Islet of Langerhans (tissue), 1 donor: ENCODE results near the gene TCF4.

Source experiments
- FAIRE-seq: peaks from one replicate; lab custom pipeline; 2011; peaks lifted over from hg19 to GRCh38; lab: Jason Lieb, UNC

The TCF4 gene

DNA sequence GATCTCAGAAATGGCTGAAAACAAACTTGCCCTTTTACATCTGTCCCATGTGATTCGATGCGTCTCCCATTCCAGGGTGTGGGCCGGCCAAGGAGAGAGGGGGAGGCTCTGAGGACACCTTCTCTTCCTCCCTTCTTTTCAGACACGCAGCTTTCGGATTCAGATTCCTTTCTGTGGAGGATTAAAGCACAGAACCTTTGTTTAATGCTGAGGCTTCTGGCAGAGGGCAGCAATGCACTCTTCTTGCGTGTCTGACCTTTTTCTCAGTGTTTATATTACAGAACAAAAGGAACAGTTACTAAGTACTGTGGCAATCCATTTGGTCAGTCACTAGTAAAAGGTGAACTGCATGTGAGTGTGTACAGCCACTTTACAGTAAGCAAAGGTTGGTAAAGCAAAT, 359.8 kb downstream of the TCF4 start:
- FAIRE-seq = no peak

DNA sequence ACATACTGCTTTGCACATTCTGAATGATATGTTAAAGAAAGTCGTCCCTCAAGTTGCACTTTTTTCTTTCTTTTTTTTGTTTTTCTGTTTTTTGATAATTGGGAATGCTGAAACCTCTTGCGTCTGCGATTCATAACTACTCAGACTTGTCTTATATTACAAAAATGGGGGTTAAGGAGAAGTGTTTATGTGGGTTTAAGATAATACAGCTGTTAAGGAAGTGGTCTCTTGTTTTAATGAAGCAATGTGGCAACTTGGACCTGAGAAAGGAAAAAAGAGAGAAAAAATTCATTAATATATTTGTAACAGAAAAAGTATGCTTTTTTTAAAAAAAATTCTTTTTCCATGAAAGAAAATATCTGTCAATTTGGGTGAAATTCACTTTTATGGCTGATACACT, 360.2 kb downstream of the TCF4 start:
- no peak for FAIRE-seq

DNA sequence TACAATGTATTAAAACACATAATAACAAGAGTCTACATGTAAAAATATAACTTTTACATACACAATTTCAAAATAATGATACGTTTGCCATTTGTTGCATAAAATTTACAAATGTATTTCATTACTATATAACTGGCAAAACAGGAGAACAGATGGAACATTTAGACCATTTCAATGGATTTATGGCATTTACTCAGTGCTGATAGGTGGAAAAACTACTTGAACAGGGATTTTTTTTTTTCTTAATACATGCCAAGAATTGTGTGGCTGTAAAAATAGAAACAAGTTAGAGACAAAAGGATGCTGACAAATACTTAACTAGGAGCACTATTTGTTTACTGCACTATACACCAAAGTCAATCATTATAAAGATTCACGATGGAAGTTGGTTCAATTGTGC, 361.9 kb downstream of the TCF4 start:
- peak; percentile 65 for FAIRE-seq

- FAIRE-seq = no peak
These were observed 363.8 kb downstream of the TCF4 start for GRCh38 chr18:55224086-55224625.

- no peak for FAIRE-seq
These were observed 366.4 kb downstream of the TCF4 start for GRCh38 chr18:55221622-55222021.

- no peak for FAIRE-seq
These were observed 367.5 kb downstream of the TCF4 start for GRCh38 chr18:55220523-55220922.

GRCh38 chr18:55219823-55220222, 368.2 kb downstream of the TCF4 start:
- FAIRE-seq = no peak

GRCh38 chr18:55219059-55219458, 368.9 kb downstream of the TCF4 start:
- FAIRE-seq = no peak

DNA sequence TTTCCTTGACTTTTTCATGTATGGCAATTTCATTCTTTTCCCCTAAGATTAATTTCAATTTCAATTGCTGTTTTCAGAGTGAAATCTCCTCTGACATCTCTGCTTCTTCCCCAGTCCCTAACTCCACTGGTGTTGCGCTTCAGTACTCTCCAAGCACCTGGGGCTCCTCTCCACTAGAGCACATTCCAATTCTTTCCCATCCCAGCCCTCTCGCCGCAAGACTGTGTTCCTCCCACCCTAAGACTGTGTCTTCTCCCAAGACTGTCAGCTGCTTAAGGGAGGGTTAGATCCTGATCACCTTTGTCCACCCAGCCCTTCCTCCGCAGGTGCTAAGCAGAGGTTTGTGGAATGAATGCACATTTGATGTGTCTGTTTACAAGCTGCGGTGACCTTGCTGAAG, 373.0 kb downstream of the TCF4 start:
- no peak for FAIRE-seq

GRCh38 chr18:55214534-55214933, 373.5 kb downstream of the TCF4 start:
- no peak for FAIRE-seq

DNA sequence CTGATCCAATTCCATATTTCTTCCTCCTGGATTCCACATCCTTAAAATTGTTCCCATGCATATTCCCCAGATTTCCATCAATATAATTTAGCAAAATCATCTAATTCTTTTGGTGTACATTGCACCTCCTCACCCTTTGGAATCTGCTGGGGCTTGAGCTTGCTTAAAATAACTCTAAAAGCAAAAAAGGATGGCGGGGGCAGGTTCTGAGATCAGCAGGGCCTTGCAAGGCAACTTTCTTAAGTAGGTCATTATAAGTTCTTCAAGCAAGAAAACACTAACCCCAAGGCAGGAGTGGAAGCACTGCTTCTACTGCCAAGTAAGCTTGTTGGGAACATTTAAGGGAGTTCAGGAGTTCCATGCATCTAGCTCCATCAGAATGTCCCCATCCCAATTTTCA, 374.4 kb downstream of the TCF4 start:
- no peak for FAIRE-seq

DNA sequence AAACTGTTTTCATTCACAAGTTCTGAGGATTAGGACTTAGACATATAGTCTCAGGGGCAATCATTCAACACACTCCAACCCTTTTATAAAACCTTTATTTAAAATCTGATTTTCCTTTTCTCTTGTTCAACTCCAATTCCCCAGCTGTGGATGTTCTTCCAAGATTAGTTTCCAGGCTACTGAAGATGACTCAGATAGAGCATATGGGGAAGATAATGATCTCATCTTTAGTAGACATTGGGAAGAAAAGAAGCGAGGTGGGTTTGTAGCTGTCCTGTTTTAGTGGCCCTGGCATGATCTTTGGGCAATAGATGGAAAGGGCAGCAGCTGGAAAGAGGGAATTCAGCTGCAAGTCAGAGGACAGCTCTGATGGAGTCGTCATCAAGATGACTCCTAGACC, 381.1 kb downstream of the TCF4 start:
- no peak for FAIRE-seq

DNA sequence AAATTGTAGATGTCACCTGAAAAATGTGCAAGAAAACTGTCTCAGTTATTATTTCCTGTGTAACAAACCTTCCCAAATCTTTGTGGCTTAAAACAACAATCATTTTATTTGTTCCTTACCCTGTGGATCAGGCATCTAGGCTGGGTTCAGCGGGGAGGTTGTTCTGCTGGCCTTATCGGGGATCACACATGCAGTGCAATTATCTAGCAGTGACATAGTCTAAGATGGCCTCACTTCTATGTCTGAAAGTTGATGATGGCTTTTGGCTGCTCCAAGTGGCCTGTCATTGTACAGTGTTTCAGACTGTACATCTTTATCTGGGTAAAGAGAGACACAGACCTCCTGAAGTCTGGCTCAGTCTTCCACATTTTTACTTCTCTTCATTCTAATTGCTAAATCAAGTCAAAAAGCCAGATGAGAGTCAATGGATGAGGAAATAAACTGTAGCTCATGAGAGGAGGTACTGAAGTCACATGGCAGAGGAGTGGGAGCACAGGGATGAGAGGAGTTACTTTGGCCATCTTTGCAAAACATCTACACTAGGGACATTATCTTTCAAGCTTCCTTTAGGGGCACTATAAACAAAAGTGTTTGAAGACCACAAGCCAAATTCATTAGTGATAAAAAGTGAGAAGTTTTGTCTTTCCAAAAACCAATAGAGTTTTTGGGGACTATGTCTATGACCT, 385.6 kb downstream of the TCF4 start:
- FAIRE-seq = no peak

- FAIRE-seq = no peak
These were observed 388.6 kb downstream of the TCF4 start for GRCh38 chr18:55199291-55199963.

GRCh38 chr18:55195863-55196262, 392.1 kb downstream of the TCF4 start:
- no peak for FAIRE-seq

GRCh38 chr18:55189972-55190371, 398.0 kb downstream of the TCF4 start:
- FAIRE-seq = no peak

- FAIRE-seq = no peak
These were observed 401.4 kb downstream of the TCF4 start for GRCh38 chr18:55186588-55186987.

DNA sequence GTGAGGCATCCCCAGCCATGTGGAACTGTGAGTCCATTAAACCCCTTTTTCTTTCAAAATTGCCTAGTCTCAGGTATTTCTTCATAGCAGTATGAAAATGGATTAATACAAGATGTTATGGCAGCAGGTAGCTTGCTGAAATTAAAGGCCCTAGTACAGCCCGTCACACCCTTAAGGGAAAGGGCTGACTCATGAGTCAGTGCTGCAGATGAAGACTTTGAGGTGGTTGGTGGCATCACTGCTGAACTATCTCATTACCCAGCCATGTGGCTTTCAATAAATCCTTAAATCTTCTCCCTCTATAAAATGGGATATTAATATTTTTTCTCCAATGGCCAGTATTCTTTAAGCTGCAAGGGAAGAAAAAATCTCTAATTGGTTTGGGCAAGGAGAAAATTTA, 402.6 kb downstream of the TCF4 start:
- FAIRE-seq = no peak

DNA sequence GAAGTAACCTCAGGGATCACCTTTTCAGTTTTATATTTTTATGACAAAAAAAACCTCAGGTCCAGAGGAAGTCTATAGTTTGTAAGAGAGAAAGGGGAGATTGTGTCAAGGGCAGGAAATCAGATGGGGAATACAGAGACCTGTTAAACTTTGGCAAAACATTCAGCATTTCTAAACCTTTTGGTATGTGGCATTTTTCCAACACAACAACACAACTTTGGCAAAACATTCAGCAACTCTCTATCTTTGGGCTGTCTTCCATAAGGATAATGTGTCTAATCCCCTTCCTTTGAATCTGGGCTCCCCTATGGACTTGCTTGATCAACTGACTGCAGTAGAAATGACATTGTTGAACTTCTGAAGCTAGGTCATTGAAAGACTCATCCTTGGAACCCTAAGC, 408.2 kb downstream of the TCF4 start:
- no peak for FAIRE-seq

DNA sequence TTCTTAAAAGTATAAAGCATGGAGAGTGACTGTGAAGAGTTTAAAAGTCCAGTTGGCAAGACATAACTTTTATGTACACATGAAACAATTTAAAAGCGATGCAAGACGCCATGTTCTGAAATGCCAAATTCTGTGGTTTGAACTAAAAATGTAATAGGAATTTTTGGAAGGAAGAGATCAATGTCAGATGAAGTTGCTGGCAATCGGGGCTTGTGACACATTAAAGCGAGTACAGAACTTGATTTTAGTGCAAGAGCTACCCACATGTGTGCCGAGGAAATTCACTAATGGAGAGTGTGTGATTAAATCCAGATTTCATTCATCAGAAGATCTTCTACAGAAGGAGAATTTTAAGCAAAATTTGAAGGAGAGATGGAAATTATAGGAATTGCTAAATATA, 408.6 kb downstream of the TCF4 start:
- no peak for FAIRE-seq

DNA sequence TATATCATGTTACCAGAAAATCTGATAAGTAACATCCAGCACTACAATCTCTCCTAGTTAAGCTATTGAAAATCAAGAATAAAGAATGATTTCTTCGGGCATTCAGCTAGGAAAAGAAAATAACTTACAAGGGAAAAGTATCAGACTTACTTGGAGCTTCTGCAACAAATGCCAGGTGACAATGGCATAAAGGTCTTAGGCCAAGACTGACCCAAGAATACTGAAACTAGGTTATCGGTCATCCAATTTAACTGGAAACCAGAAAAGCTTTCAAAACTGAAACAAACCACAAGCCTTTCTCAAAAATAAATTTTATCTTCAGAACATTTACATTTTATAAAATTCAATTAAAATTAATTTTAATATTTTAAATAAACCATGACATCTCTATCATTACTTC, 414.7 kb downstream of the TCF4 start:
- no peak for FAIRE-seq
